CD4-positive, alpha-beta T cell treated with Interleukin-21 for 1 hour (primary cell): ENCODE data around the gene S100A10.

Experiments
- DNase-seq: peaks from one replicate; pipeline ENCODE4 v3.0.0-alpha.2; 2020

The S100A10 gene

GRCh38 chr1:151960780-151961513, 32.7 kb downstream of the S100A10 start:
- no peak for DNase-seq

- no peak for DNase-seq
Measured at GRCh38 chr1:151958959-151959358, 34.7 kb downstream of the S100A10 start.

- DNase-seq = no peak
Measured at GRCh38 chr1:151956957-151957497, 36.6 kb downstream of the S100A10 start.

DNA sequence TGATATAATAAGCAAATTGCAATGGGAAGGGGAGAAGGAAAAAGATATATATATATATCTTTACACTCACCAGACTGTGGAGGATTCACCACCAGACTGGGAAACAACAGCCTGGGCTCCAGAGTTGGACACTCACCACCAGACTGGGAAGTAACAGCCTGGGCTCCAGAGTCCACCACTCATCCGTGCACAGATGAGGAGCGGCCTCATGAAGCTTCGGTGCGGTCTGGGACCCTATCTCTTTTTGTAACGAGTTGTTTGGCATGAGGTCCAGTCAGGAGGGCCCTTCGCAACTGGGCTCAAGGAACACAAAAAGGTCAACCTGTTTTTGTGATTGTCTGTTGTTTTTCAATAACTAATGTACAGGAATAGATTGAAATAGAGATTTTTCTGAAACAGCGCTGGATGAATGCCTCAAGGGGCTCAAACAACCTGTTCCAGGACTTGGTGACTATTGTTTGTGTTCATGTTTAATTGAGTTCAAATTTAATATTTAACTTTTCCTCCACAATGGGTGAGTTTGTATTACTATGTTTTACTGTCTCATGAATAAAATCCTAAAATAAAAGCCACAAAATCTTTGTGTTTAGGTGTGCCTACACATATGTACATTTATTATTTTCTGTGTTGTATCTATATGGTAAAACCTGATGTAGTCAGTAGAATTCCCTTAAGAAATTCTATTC, 40.1 kb downstream of the S100A10 start:
- no peak for DNase-seq

- DNase-seq = no peak
Measured at GRCh38 chr1:151952811-151953210, 40.8 kb downstream of the S100A10 start.

DNA sequence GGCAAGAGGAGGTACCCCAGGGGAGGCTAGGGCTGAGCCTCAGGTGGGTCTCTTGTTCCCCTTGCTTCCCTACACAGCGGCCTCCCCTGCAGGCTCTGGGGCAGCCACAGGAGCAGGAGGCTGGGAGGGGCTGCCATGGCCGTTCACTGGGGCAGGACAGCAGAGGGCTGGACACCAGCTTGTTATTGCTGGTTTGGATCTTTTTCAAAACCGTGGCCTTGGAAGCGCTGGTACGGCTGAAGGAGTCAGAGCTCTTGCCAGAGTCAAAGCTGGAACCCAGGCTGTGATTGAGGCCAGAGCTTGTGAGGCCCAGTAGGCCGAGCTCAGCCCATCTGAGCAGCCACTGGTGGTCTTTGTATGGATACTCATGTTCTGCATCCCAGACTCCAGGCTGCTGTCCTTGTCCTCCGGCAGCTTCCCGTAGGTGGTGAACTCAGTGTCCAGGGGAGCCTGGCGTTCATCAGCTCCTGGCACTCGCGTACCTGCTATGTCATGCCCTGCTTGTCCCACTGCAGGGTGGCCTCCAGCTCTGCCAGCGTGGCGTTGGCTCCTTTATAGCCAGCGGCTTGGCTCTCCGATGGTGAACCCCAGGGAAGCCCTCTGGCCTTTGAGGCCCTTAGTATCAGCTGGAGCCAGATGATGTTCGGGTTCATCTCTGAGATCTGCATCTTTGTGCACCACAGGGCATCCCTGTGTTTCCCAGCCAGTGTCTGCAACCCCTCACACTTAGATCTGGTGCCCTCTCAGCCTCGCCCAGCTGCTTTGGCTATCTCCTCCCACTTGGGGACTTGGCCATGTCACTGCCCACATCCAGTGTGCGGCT, 44.1 kb downstream of the S100A10 start:
- no peak for DNase-seq

GRCh38 chr1:151948506-151948905, 45.2 kb downstream of the S100A10 start:
- DNase-seq = no peak

DNA sequence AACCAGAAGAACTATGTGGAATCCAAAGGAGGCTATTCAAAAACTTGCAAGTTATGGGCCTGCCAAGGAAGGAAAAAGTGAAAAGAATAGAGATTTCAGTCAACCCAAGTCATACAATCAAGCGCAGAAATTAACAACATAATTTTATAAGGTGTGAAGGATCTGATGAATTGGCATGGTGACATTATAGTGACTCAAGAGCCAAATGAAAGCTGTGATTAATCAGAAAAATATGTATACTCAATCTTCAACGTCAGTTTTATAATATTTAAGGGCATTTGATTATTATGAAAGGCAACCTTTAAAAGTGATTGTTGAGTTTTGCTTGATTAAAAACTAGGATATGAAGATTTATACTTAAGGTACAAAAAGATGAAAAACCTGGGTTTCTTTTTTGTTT, 46.5 kb downstream of the S100A10 start:
- no peak for DNase-seq

GRCh38 chr1:151945725-151946722, 47.6 kb downstream of the S100A10 start:
- peak; percentile 96 for DNase-seq

DNA sequence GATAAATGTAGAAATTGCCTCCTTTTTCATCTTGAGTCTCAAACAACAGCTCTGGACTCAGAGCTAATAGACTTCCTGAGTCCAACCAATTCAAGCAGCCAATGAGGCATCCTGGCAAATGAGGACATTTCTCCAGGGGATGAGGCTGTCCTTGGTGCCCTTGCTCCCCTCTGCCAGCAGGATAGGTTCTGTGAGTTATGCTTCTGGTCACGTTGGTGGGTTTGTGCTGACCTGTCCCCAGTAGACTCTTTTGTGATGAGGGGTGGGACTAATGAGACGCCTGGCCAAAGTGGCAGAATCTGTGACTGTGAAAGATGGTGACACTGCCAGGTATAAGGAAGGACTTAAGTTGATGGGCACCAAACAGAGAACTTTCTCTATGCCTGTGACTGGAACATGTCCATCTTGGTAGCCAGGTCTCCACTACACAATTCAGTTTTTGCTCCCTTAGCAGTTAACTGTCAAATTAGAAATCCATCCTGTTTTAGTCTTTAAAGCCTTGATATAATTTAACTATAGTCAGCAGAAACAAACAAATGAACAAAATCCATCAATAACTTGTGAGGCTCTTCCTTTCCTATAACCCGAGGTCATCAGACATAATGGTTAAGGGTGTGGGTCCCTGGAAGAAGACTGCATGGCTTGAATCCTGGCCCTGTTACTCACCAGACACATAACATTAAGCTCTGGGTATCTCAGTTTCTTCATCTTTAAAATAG, 48.6 kb downstream of the S100A10 start:
- DNase-seq = peak; percentile 27

DNA sequence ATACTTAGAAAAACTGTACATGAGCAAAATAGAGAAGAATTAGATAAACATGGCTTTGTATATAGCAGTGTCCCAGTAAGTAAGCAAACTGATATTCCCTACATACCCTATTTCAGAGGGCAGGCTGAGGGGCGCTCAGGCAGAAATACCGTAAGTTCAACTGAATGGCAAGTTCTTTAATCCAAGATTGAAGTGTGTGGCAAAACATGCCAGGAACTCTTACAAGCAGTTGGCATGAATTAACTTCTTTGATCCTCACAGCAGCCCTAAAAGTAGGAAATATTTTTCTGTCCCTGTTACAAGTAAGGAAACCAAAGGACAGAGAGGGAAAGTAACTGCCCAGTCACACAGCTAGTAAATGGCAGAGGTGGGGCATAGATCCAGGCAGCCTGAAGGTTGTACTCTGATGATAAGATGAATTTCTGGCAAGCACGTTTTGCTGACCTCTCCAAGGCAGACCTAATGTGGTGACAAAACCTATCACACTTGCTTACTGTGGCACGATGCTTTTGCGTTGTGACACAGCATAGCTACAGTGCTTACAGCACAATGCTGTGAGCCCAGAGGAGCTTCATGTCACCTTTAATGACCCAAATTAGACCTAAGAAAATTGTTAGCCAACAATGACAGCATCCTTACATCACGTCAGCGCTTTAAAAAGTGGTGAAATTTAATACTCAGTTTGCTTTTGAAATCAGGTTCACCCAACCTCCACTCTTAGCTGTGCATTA, 49.4 kb downstream of the S100A10 start:
- DNase-seq = peak; percentile 43

- DNase-seq = no peak
Measured at GRCh38 chr1:151943591-151943990, 50.1 kb downstream of the S100A10 start.

DNA sequence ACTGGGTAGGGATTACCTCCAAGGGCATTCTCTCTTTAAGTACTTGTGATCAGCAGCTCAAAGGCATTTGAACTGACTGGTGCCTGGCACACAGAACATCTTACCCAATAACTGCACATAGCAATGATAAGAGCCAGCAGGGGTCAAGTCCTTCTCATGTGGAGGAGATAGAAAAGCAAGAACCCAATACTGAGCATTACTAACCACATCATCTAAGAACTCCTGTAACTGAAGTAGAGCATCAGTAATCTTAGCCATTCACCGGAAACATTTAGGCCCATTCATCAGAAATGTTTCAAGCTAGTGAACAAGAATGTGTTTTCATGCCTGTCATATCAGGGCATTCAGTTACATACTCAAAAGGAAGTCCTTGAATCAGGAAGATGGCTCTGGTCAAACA, 50.8 kb downstream of the S100A10 start:
- no peak for DNase-seq

GRCh38 chr1:151940541-151940940, 53.1 kb downstream of the S100A10 start:
- DNase-seq = no peak

- no peak for DNase-seq
Measured at GRCh38 chr1:151939779-151940178, 53.9 kb downstream of the S100A10 start.

DNA sequence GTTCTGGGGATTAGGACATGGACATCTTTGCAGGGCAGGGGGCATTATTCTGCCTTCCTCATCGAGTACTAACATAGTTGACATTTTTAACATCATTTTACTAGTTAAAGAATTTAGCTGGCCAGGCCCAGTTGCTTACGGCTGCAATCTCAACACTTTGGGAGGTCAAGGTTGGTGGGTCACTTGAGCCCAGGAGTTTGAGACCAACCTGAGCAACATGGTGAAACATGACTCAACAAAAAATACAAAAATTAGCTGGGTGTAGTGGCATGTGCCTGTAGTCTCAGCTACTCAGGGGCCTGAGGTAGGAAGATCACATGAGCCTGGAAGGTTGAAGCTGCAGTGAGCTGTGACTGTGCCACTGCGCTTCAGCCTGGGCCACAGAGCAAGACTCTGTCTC, 54.5 kb downstream of the S100A10 start:
- DNase-seq = no peak

DNA sequence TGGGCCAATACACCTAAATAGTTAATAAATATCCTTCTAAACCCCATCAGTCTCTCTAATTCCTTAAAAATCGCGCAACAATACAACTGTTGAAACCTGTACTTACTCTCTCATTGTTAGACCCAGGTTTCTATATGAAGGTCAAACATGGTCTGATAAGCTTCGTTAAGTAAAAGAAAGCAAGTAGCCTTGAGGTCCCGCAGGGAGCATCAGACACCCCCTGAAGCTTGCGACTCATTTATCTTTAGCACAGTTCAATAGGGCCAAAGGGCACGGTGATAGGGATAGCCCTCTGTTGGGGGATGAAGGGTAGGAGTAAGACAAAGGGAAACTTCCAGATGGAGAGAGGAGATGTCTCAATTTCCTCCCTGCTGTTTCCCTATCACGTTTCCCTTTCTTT, 57.0 kb downstream of the S100A10 start:
- DNase-seq = no peak

- no peak for DNase-seq
Measured at GRCh38 chr1:151935894-151936602, 57.6 kb downstream of the S100A10 start.

GRCh38 chr1:151935154-151935553, 58.5 kb downstream of the S100A10 start:
- no peak for DNase-seq

GRCh38 chr1:151934048-151934493, 59.6 kb downstream of the S100A10 start:
- DNase-seq = peak; percentile 78
